ENCODE measurements around the gene GRID1. TPM values are rescaled to one million over a fixed set of nuclear protein-coding genes. Genes with fewer than 3 reads are reported as not detected.

The GRID1 gene
- total and polyA plus RNA-seq, 9 of the 15 experiments (the other 6 are each of a cell fraction or from before 2014, with no cell fraction given): 0.01 to 7.2 (median 1.2) TPM

- TF ChIP-seq REST (IDR thresholded peaks at IDR 0.05; ENCODE audit: borderline replicate concordance) (no peak), REST (CRISPR knock-in tag; IDR thresholded peaks at IDR 0.05; ENCODE audit: low read depth) (no peak), E2F1 (CRISPR knock-in tag; IDR thresholded peaks at IDR 0.05) (no peak), SMAD4 (CRISPR knock-in tag; conservative IDR thresholded peaks at IDR 0.05) (no peak)
These were observed 707.3 kb downstream of the GRID1 start (continued) for GRCh38 chr10:85659331-85659730.
